NCI-H345 treated with DMSO at 0.1 percent for 48 hours (cell line): ENCODE measurements around the gene C10orf90.

Source experiments
- DNase-seq: peaks from one replicate; lab custom pipeline; 2025; ENCODE audit not compliant: unreplicated experiment; lab: John Stamatoyannopoulos, UW

C10orf90 gene

DNA sequence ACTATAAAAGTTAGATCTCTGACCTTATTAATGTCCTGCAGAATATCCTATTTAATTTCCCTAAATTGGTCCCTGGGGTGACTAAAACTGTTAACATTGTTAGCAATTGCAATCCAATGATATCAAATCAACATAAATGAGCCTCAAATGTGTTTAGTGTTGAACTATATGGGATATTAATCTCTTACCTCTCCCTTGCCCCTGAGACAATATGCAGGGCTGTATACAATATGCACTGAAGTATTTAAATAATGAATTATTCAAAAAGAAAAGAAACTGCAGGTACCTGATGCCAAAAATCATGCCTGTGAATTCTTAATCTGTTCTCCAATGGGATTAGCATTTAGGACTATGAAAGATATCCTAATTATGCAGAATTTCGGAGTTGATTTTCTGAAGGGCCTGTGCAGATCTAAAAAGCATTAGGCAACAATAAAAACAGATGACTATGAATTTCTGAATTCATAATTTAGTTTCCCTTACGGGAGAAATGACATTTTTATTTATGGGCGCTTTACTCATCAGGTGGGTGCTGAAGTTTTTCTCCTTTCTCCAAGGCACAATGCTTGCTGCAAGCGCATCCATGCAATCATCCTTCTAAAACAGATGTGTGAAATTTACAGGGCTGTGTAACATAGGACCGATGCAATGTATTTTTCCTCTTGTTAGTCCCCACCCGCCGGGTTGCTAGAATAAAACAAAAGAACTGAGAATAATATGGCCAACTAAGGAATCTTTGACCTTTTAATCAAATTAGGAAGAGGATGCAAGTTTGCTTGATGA lies 5.4 kb upstream of the C10orf90 start:
- no peak for DNase-seq

- DNase-seq: no peak
These were observed 4.4 kb upstream of the C10orf90 start for GRCh38 chr10:126674741-126675515.

DNA sequence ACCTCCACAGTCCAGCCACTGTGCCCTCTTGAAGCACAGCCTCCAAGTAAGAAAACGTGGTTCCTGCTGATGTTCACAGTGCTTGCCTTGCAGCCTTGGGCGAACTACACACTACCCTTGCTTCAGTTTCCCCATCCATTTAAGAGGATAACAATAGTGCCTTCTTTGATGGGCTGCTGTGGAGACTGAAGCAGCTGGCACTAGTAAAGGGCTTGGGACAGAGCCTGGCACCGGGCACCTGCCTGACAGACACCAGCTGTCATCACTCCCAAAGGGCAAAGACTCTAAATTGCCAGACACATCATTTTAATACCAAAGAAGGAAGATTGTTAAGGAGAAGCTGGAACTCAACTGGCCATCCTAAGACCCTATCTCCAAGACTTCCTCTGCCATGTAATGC lies 3.1 kb upstream of the C10orf90 start:
- DNase-seq: no peak

DNA sequence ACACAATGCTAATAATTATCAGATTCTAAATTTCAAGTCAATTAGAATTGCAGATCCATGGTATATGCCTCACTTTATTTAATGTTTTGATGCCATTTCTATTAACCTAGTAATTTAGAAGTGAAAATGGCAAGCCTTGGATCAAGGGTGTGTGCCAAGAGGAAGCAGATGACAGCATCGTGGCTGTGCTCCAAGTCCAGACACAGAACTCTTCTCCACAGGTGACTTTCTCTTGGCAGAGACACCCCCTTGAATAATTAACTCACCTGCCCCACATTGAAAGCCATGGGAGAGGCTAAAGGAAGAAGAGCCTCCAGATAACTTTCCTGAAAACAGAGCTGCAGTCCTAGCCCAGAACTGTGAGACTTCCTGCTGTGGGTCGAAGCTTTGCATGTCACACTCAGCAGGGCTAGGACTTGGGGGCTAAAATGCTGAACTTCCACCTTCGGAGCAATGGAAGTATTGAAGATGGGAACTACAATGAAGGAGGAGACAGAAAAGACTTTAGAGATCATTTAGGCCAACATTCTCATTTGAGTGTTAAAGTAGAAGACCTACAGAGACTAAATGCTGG lies 996 bp upstream of the C10orf90 start:
- no peak for DNase-seq

DNA sequence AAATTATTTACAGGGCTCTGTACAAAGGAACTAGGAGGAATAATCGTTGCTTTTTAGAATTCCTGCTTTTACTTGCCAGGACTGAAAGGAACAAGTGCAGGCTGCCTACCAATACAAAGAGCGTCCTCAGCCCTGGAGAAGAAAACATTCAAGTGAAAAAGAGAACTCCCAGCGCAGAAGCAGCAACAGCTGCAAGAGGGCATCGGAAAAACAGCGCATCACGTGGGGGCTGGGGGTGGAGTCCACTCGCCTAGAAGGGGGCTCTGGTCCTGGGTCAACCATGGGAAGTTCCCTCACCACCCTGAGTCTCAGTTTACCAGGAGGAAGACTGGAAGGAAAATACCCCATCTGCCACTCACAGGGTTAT lies 385 bp upstream of the C10orf90 start:
- no peak for DNase-seq

- no peak for DNase-seq
These were observed 1.3 kb downstream of the C10orf90 start for GRCh38 chr10:126669168-126669567.

DNA sequence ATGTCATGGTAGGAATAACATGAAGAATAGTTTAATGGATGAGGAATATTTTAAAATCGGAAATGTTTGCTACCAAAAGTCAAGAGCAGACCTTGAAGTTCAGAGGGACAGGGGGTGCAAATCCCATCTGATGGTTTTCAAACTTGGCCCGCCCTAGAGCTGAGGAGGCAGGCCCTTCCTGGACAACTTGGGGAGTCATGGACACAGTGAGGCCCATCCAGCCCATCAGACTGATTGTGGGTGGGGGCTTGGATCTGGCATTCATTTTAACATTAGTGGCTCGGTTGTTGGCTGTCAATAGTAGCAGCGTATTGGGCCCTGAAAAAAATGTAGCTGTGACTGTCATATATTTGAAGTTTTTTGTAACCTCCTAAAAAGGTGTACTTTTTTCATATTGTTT lies 2.0 kb downstream of the C10orf90 start:
- no peak for DNase-seq

GRCh38 chr10:126667568-126667967 lies 2.9 kb downstream of the C10orf90 start:
- no peak for DNase-seq

DNA sequence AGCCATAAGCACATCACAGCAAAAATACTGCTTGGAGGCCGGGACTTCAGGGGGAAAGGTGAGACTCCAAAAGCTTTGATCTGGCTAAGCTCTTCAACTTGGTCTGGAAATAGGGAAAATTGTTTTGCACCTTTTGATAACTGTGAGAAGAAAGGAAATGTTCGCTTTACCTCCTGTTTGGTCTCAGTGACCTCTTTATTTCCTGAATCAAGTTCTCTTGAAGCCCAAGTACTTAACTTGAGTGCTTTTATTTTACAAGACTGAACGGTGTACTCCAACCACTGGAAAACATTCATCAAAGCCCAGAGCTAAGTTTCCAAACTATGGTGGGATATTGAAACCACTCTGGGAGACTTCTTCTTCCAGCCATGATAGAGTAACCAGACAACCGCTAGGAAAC lies 5.3 kb downstream of the C10orf90 start:
- DNase-seq: no peak

DNA sequence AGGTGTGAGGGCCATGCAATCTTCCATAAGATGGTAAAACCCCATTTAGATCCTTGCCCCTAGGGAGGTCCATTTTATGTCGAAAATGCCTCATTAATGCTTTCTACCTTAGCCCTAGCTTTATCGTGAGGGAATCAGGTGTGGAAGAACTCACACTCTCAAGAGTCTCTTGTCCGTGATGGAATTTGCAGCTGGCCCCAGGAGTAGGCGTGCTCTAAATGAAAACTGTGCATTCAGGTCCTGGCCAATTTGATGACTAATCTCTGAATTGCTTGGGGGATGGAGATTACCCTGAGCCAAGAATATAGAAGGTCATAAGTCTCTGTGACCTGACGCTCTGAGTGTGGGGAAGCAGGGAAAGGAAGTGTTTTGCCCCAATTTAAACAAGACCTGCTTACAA lies 6.6 kb downstream of the C10orf90 start:
- no peak for DNase-seq

- DNase-seq: no peak
These were observed 7.2 kb downstream of the C10orf90 start for GRCh38 chr10:126663328-126663727.

GRCh38 chr10:126661841-126662515 lies 8.5 kb downstream of the C10orf90 start:
- DNase-seq: no peak

GRCh38 chr10:126661356-126661755 lies 9.1 kb downstream of the C10orf90 start:
- DNase-seq: no peak

DNA sequence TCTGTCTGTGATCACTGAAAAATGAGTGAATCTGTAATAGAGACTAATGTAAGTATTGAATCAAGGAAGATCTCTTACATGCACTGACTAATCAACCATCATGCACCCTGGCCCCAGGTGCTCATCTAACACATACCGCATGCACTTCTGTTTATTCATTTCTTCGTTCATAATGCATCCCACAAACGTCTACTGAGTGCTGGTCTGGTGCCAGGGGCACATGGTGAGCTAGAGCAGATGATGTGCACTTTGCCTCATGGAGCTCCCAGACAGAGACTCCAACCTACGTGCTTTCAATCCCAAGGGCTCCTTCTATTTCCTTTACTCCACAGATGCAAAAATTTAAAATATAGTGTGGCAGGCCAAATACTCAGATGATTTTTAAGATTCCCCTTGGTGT lies 10.7 kb downstream of the C10orf90 start:
- no peak for DNase-seq

DNA sequence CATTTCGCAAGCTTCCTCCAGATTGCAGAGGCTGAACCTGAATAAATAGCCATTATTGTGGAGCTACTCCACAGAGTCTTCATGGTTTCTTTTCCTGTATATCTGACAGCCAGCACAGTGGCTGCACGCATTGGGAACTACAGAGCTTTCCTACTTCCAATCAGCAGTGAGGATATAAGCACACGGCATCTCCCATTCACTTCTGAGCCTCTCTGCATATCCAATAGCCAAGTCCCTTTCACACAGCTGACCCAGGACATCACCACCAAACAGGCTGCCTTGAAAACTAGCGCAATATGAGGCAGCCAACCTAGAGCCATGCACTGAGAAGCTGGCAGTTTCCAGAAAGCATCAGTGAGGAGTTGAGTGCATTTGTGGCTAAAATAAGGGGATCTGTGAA lies 11.6 kb downstream of the C10orf90 start:
- no peak for DNase-seq

- no peak for DNase-seq
These were observed 15.9 kb downstream of the C10orf90 start for GRCh38 chr10:126654579-126654978.

- no peak for DNase-seq
These were observed 19.0 kb downstream of the C10orf90 start for GRCh38 chr10:126651467-126651866.

DNA sequence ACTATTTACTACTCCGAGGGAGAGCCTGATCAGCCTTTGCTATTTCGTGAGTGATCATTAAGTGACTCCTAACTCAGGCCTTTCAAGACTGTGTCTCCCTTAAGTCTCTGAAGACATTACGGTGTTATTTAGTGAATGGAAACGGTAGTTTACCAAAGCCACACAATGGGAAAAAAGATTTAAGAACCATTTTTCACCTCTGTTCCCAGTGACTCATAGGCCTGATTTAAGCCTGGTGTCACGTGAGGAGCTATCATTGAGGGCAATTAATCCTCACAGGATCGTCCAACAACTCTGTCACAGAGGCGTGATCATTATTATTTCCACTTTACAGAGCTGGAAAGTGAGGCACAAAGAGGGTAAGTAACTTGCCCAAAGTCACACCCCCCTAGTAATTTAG lies 20.3 kb downstream of the C10orf90 start:
- DNase-seq: no peak

- no peak for DNase-seq
These were observed 23.4 kb downstream of the C10orf90 start for GRCh38 chr10:126647116-126647515.

GRCh38 chr10:126646110-126646509 lies 24.4 kb downstream of the C10orf90 start:
- no peak for DNase-seq

- no peak for DNase-seq
These were observed 30.1 kb downstream of the C10orf90 start for GRCh38 chr10:126640401-126640800.

- no peak for DNase-seq
These were observed 31.4 kb downstream of the C10orf90 start for GRCh38 chr10:126639084-126639483.
